Measurements from ENCODE around the gene PGBD5. TPM values are rescaled to one million over a fixed set of nuclear protein-coding genes. Genes with fewer than 3 reads are reported as not detected.

The PGBD5 gene
- total and polyA plus RNA-seq, 2 experiments from 2014 or later, result 0.40 to 1.2 TPM

DNA sequence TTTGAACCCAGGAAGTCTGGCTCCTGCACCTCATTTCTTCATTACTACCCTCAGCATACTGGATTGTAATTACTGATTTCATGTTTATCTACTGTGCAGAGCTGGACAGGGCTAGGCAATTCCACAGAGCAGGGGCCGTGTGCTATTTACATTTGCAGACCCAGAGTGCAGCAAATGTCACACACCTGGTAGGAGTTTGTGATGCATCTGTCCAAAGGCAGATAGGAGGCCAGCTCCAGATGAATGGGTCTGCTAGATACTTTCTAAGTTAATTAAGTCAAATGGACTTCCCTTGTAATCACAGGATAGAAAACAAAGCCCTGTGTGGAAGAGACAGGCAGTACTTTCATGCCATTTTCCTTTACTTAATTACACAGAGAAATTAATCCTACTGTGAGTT, 46.2 kb downstream of the PGBD5 start:
- Histone ChIP-seq H3K36me3 (no peaks in the 10 kb centered on the region), H3K4me1 (ENCODE audit: low read depth) (peaks cover 2% of the 10 kb centered on the region), H3K27me3 (no peaks in the 10 kb centered on the region), H3K4me3 (no peak overlapping the region), H3K27ac (no peak overlapping the region), H3K9me3 (ENCODE audit: low read depth) (no peaks in the 10 kb centered on the region)
- TF ChIP-seq, protein P1, sequence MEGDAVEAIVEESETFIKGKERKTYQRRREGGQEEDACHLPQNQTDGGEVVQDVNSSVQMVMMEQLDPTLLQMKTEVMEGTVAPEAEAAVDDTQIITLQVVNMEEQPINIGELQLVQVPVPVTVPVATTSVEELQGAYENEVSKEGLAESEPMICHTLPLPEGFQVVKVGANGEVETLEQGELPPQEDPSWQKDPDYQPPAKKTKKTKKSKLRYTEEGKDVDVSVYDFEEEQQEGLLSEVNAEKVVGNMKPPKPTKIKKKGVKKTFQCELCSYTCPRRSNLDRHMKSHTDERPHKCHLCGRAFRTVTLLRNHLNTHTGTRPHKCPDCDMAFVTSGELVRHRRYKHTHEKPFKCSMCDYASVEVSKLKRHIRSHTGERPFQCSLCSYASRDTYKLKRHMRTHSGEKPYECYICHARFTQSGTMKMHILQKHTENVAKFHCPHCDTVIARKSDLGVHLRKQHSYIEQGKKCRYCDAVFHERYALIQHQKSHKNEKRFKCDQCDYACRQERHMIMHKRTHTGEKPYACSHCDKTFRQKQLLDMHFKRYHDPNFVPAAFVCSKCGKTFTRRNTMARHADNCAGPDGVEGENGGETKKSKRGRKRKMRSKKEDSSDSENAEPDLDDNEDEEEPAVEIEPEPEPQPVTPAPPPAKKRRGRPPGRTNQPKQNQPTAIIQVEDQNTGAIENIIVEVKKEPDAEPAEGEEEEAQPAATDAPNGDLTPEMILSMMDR (IDR thresholded peaks at IDR 0.05; ENCODE audit: low read depth, low read length), result no peak
- no peak for DNase-seq (ENCODE audit: low read depth in 1 of 2, low spot score in 1 of 2)

DNA sequence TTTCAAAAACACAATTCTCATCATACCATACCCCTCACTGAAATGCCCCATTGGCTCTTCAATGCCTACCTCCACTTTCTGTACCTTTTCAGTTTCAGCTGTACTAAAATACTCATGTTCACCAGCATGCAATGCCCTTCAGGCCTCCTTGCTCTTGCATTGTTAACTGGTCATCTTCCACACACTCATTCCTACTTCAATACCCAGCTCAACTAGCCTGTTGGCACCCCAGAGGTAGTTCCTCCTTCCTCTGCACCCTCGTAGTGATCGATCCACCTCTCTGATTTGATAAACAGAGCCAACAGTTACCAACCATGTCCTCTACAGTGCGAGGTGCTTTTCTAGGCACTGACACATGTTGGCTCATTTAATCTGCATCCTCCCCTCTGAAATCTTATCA, 46.7 kb downstream of the PGBD5 start:
- TF ChIP-seq, protein P1 (IDR thresholded peaks at IDR 0.05; ENCODE audit: low read depth, low read length), result no peak
- Histone ChIP-seq H3K36me3 (no peaks in the 10 kb centered on the region), H3K4me1 (ENCODE audit: low read depth) (peaks cover 2% of the 10 kb centered on the region), H3K4me3 (no peak overlapping the region), H3K27me3 (no peaks in the 10 kb centered on the region), H3K27ac (no peak overlapping the region), H3K9me3 (ENCODE audit: low read depth) (no peaks in the 10 kb centered on the region)
- no peak for DNase-seq (ENCODE audit: low read depth in 1 of 2, low spot score in 1 of 2)

DNA sequence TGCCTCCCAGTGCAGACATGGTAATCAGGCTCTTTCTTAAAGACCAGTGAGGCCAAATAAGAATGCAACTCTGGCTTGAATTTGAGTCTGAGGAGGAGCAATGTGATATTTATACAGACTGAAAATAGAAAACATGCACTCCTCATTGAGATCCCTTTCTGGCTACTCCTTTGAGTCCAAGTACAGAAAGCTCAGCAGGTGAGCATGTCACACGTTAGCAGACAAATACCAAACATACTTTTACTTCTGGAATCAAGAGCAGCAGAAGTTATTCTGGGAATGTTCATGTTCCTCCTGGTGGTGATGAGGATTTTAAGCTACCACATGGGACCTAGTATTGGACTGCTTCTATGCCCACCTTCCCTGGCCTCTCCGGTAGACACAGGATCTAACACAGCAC, 48.3 kb downstream of the PGBD5 start:
- H3K9me3 ChIP-seq (ENCODE audit: low read depth), result no peaks in the 10 kb centered on the region
- H3K27ac ChIP-seq, result no peak overlapping the region
- H3K27me3 ChIP-seq, result no peaks in the 10 kb centered on the region
- H3K4me1 ChIP-seq (ENCODE audit: low read depth), result peaks cover 2% of the 10 kb centered on the region
- no peak for DNase-seq (ENCODE audit: low read depth in 1 of 2, low spot score in 1 of 2)
- H3K4me3 ChIP-seq, result no peak overlapping the region
- TF ChIP-seq, protein P1 (IDR thresholded peaks at IDR 0.05; ENCODE audit: low read depth, low read length), result no peak
- H3K36me3 ChIP-seq, result no peaks in the 10 kb centered on the region

DNA sequence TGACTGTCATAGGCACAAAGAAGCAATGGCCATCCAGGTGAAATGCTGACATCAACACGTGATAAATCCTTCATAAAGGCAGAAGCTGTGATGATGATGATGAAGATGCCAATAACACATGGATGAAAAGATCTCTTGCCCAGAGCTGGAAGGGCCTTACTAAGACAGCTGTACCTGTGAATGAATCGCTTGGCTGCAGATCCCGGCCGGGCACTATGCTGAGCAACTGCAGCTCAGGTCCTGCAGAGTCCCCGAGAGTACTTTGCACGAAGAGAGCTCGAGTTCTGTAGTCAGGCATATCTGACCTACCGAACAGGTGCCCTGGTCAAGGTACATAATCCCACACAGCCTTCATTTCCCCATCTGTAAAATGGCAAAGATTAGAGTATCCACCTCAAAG, 48.8 kb downstream of the PGBD5 start:
- no peak overlapping the region for H3K27ac ChIP-seq
- peaks cover 2% of the 10 kb centered on the region for H3K4me1 ChIP-seq (ENCODE audit: low read depth)
- no peaks in the 10 kb centered on the region for H3K36me3 ChIP-seq
- H3K27me3 ChIP-seq, result no peaks in the 10 kb centered on the region
- H3K9me3 ChIP-seq (ENCODE audit: low read depth), result no peaks in the 10 kb centered on the region
- H3K4me3 ChIP-seq, result no peak overlapping the region
- no peak for DNase-seq (ENCODE audit: low read depth in 1 of 2, low spot score in 1 of 2)
- TF ChIP-seq, protein P1 (IDR thresholded peaks at IDR 0.05; ENCODE audit: low read depth, low read length), result no peak

DNA sequence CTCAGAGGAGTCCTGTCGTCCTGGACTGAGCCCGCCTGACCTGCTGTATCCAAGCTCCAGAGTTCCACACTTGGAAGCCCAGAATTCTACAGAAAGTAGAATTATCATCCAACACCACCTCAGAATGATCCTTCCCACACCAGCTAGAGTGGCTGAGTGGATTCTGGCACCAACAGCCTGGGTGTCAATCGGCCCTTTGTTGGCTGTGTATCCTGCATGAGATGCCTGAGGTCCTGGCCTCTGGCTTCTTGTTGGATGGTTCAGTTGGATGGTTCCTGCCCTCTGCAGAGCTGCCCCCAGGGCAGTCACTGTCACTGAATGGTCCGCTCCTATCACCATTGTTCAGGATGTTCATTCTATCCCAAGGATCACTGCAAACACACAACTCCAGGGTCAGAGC, 49.8 kb downstream of the PGBD5 start:
- no peak for DNase-seq (ENCODE audit: low read depth in 1 of 2, low spot score in 1 of 2)
- Histone ChIP-seq H3K4me1 (ENCODE audit: low read depth) (peaks cover 2% of the 10 kb centered on the region), H3K27me3 (no peaks in the 10 kb centered on the region), H3K27ac (no peak overlapping the region), H3K4me3 (no peak overlapping the region), H3K36me3 (no peaks in the 10 kb centered on the region), H3K9me3 (ENCODE audit: low read depth) (no peaks in the 10 kb centered on the region)
- TF ChIP-seq, protein P1 (IDR thresholded peaks at IDR 0.05; ENCODE audit: low read depth, low read length), result no peak

DNA sequence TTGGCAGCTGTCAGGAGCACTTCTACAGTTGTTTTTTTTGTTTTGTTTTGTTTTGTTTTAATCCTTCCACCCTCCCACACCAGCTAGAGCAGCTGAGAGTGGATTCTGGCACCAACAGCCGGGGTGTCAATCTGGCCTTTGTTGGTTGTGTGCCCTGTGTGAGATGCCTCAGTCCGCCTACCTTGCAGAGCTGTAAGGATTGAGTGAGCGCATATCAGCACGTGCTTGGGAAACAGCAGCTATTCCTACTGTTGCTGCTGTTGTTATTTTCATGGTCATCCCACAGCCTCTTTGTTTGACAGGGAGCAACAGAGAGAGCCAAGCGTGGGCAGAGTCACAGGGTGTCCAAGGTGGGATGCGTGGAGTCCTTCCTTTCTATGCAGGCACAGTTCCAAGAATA, 50.4 kb downstream of the PGBD5 start:
- H3K27ac ChIP-seq, result no peak overlapping the region

More for the DNA sequence above, 50.4 kb downstream of the PGBD5 start:
- no peak overlapping the region for H3K4me3 ChIP-seq
- H3K36me3 ChIP-seq, result no peaks in the 10 kb centered on the region
- TF ChIP-seq, protein P1 (IDR thresholded peaks at IDR 0.05; ENCODE audit: low read depth, low read length), result no peak
- H3K9me3 ChIP-seq (ENCODE audit: low read depth), result no peaks in the 10 kb centered on the region
- H3K4me1 ChIP-seq (ENCODE audit: low read depth), result peaks cover 2% of the 10 kb centered on the region
- no peak for DNase-seq (ENCODE audit: low read depth in 1 of 2, low spot score in 1 of 2)
- H3K27me3 ChIP-seq, result no peaks in the 10 kb centered on the region
